OCI-LY7 (cell line): ENCODE data around the gene MED10.

Source experiments
- CTCF ChIP-seq: fragments of 200-600 bp; sonication (generic); conservative IDR thresholded peaks from 2 replicates; pipeline ENCODE4 v1.5.1; 2014; ENCODE audit warnings: mild to moderate bottlenecking, antibody characterized with exemption, low read length, moderate library complexity, mixed read lengths
- EZH2phosphoT487 ChIP-seq: fragments of 200-600 bp; sonication (generic); IDR thresholded peaks from 2 replicates; pipeline ENCODE4 v1.6.1; 2018; ENCODE audit warnings: low read depth, borderline replicate concordance, mild to moderate bottlenecking, mixed run types, antibody characterized with exemption, low read length, moderate library complexity, mixed read lengths

DNA sequence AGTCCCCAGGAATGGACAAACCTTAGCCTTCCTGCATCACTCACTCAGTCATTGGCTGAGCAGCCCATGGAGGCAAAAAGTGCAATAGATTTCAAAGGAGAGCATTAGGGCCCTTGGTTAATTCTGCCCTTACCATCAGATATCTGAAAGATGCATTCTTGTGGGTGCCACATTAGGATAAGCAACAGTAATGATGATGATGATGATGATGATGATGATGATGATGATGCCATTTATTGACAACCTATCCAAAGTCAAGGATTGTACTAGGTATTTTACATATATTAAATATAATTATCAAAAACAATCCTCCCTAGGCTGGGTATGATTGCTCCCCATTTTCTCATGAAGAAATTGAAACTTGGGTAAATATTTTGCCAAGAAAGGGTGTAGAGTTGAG lies 9.6 kb upstream of the MED10 start:
- TF ChIP-seq CTCF (no peak), EZH2phosphoT487 (no peak)
